H1 (cell line): ENCODE measurements around the gene SLC39A9. TPM values are rescaled to one million over a fixed set of nuclear protein-coding genes. Genes with fewer than 3 reads are reported as not detected.

ENCODE experiments used
- CTCF ChIA-PET: fragments of 300-600 bp; sonication (Branson Sonifier 250); formaldehyde crosslinking; loops from one replicate; lab custom pipeline; 2021; ENCODE audit not compliant: partially characterized antibody; lab: Charles Lee
- POLR2A ChIA-PET: fragments of 300-600 bp; sonication (Branson Sonifier 250); formaldehyde crosslinking; loops from one replicate; lab custom pipeline; 2021; ENCODE audit warnings: inconsistent platforms; ENCODE audit not compliant: partially characterized antibody; lab: Charles Lee
- DNase-seq, 2 experiments: peaks; one replicate each; pipeline versions ENCODE4 v3.0.0 to v3.0.0-alpha.2; 2010 to 2022; ENCODE audit warnings: low spot score in 2 of 2, low read depth in 1 of 2, mixed read lengths in 1 of 2
- FAIRE-seq: peaks from 2 replicates; lab custom pipeline; 2011; peaks lifted over from hg19 to GRCh38; lab: Jason Lieb, UNC
- H2AFZ ChIP-seq: 2 replicates; pipeline ENCODE4 v1.8.1; 2012; ENCODE audit warnings: low read length, inconsistent platforms
- H2AK5ac ChIP-seq: 2 replicates; pipeline ENCODE4 v1.6.1; 2013; ENCODE audit warnings: low read depth, low read length
- H2BK120ac ChIP-seq: replicated peaks from 2 replicates; pipeline ENCODE3; 2013; ENCODE audit warnings: low read depth, low read length, inconsistent platforms
- H2BK12ac ChIP-seq: 2 replicates; pipeline ENCODE4 v1.6.1; 2013; ENCODE audit warnings: low read depth, low read length
- H2BK15ac ChIP-seq: 2 replicates; pipeline ENCODE4 v1.6.1; 2013; ENCODE audit warnings: low read length
- H2BK20ac ChIP-seq: 2 replicates; pipeline ENCODE4 v1.6.1; 2013; ENCODE audit warnings: low read length
- H2BK5ac ChIP-seq: 2 replicates; pipeline ENCODE4 v1.6.1; 2013; ENCODE audit warnings: low read depth, low read length
- H3K14ac ChIP-seq: 2 replicates; pipeline ENCODE4 v1.6.1; 2013; ENCODE audit warnings: inconsistent platforms; ENCODE audit not compliant: insufficient read length
- H3K18ac ChIP-seq: 2 replicates; pipeline ENCODE4 v1.6.1; 2013; ENCODE audit warnings: low read length; ENCODE audit errors: extremely low read depth
- H3K23ac ChIP-seq: 2 replicates; pipeline ENCODE4 v1.6.1; 2013; ENCODE audit warnings: inconsistent platforms; ENCODE audit not compliant: insufficient read length
- H3K23me2 ChIP-seq: 2 replicates; pipeline ENCODE4 v1.6.1; 2013; ENCODE audit warnings: low read depth, low read length
- H3K27ac ChIP-seq: 2 replicates; pipeline ENCODE4 v1.6.1; 2011; ENCODE audit warnings: low read depth, low read length, inconsistent platforms
- H3K27me3 ChIP-seq, 4 experiments: replicated peaks in 1 of 4; 1 replicate in 1 of 4; 2 replicates in 3 of 4; pipeline versions ENCODE4 v1.6.1 to v1.8.1; 2011 to 2013; ENCODE audit warnings: low read length in 3 of 4, mild to moderate bottlenecking in 3 of 4, inconsistent platforms in 2 of 4, mixed read lengths in 2 of 4, moderate library complexity in 1 of 4; ENCODE audit not compliant: control insufficient read depth in 3 of 4, insufficient read depth in 3 of 4; ENCODE audit errors: extremely low read depth in 1 of 4
- H3K36me3 ChIP-seq, 4 experiments: 2 replicates each; pipeline versions ENCODE4 v1.6.1 to v1.8.1; 2011 to 2013; ENCODE audit warnings: mild to moderate bottlenecking in 4 of 4, low read length in 3 of 4, moderate library complexity in 2 of 4, control low read depth in 1 of 4, inconsistent platforms in 1 of 4; ENCODE audit not compliant: insufficient read depth in 4 of 4, control insufficient read depth in 2 of 4
- H3K4ac ChIP-seq: replicated peaks from 2 replicates; pipeline ENCODE3; 2013; ENCODE audit warnings: low read length, low read depth, mixed read lengths, inconsistent platforms; ENCODE audit not compliant: insufficient read length
- H3K4me1 ChIP-seq, 4 experiments: replicated peaks in 1 of 4; 1 replicate in 1 of 4; 2 replicates in 3 of 4; pipeline versions ENCODE4 v1.6.1 to v1.8.1; 2011 to 2013; ENCODE audit warnings: low read length in 3 of 4, inconsistent platforms in 2 of 4, mixed read lengths in 1 of 4; ENCODE audit not compliant: insufficient read depth in 4 of 4, control insufficient read depth in 3 of 4
- H3K4me2 ChIP-seq, 2 experiments: 2 replicates each; pipeline versions ENCODE4 v1.6.1 to v1.8.1; 2011 to 2013; ENCODE audit warnings: low read depth in 2 of 2, low read length in 2 of 2, control low read depth in 1 of 2, inconsistent platforms in 1 of 2, mild to moderate bottlenecking in 1 of 2; ENCODE audit not compliant: insufficient read depth in 1 of 2
- H3K4me3 ChIP-seq, 4 experiments: fragments of 200-600, 300-600 bp in 1 of 4; sonication (generic), shearing (Covaris generic), sonication (Bioruptor Twin) in 1 of 4; 2 replicates each; pipeline versions ENCODE4 v1.5.1 to v1.8.1; 2011 to 2016; ENCODE audit warnings: low read length in 4 of 4, low read depth in 3 of 4, control low read depth in 2 of 4, inconsistent platforms in 2 of 4, mild to moderate bottlenecking in 2 of 4, mixed read lengths in 1 of 4, moderate library complexity in 1 of 4; ENCODE audit not compliant: insufficient read depth in 2 of 4; ENCODE audit errors: extremely low read depth in 1 of 4
- H3K56ac ChIP-seq: replicated peaks from 2 replicates; pipeline ENCODE3; 2013; ENCODE audit warnings: low read depth, mild to moderate bottlenecking, mixed read lengths, low read length, inconsistent platforms; ENCODE audit not compliant: insufficient read length
- H3K79me1 ChIP-seq: 2 replicates; pipeline ENCODE4 v1.6.1; 2013; ENCODE audit warnings: low read depth, low read length, control low read depth
- H3K79me2 ChIP-seq, 2 experiments: 2 replicates each; pipeline versions ENCODE4 v1.6.1 to v1.8.1; 2012 to 2013; ENCODE audit warnings: low read length in 2 of 2, mild to moderate bottlenecking in 2 of 2, inconsistent platforms in 1 of 2; ENCODE audit not compliant: insufficient read depth in 2 of 2, control insufficient read depth in 1 of 2
- H3K9ac ChIP-seq, 4 experiments: replicated peaks in 1 of 4; 1 replicate in 1 of 4; 2 replicates in 3 of 4; pipeline versions ENCODE4 v1.6.1 to v1.8.1; 2011 to 2013; ENCODE audit warnings: low read depth in 3 of 4, low read length in 3 of 4, control low read depth in 2 of 4, mild to moderate bottlenecking in 2 of 4, moderate library complexity in 2 of 4, inconsistent platforms in 1 of 4; ENCODE audit errors: extremely low read depth in 1 of 4
- H3K9me3 ChIP-seq, 2 experiments: 2 replicates each; pipeline versions ENCODE4 v1.6.1 to v1.8.1; 2012 to 2013; ENCODE audit warnings: mild to moderate bottlenecking in 2 of 2, moderate library complexity in 2 of 2, control low read depth in 1 of 2, inconsistent platforms in 1 of 2, low read depth in 1 of 2, low read length in 1 of 2, mixed read lengths in 1 of 2; ENCODE audit not compliant: insufficient read depth in 2 of 2
- H4K20me1 ChIP-seq, 2 experiments: replicated peaks in 1 of 2; 2 replicates each; pipeline versions ENCODE3 to v1.8.1; 2011 to 2013; ENCODE audit warnings: inconsistent platforms in 2 of 2, low read length in 2 of 2, mild to moderate bottlenecking in 1 of 2; ENCODE audit not compliant: insufficient read depth in 2 of 2, control insufficient read depth in 1 of 2
- H4K5ac ChIP-seq: 2 replicates; pipeline ENCODE4 v1.6.1; 2013; ENCODE audit warnings: low read length, low read depth, mixed read lengths, inconsistent platforms; ENCODE audit not compliant: insufficient read length
- H4K8ac ChIP-seq: 2 replicates; pipeline ENCODE4 v1.8.0; 2013; ENCODE audit warnings: mild to moderate bottlenecking, moderate library complexity, low read length, inconsistent platforms; ENCODE audit not compliant: insufficient read depth; ENCODE audit errors: extremely low read depth
- H4K91ac ChIP-seq: replicated peaks from 2 replicates; pipeline ENCODE3; 2013; ENCODE audit warnings: low read length, mixed read lengths, inconsistent platforms; ENCODE audit not compliant: insufficient read length
- CHD1 ChIP-seq: IDR thresholded peaks from 2 replicates; pipeline ENCODE4 v1.6.1; 2012; ENCODE audit warnings: low read depth, low read length, improper control_type of control experiment
- CTBP2 ChIP-seq: IDR thresholded peaks from 2 replicates; pipeline ENCODE4 v1.7.0; 2011; ENCODE audit warnings: borderline replicate concordance, mild to moderate bottlenecking, moderate library complexity, mixed read lengths, low read length; ENCODE audit not compliant: insufficient read depth, insufficient read length
- EGR1 ChIP-seq: IDR thresholded peaks from 2 replicates; pipeline ENCODE4 v1.6.1; 2011; ENCODE audit warnings: low read depth, low read length, borderline replicate concordance
- GTF2F1 ChIP-seq: IDR thresholded peaks from 2 replicates; pipeline ENCODE4 v1.6.1; 2012; ENCODE audit warnings: low read depth, low read length, improper control_type of control experiment, borderline replicate concordance
- KDM4A ChIP-seq: IDR thresholded peaks from one replicate; pipeline ENCODE4 v1.7.1; 2012; ENCODE audit warnings: low read depth, mild to moderate bottlenecking, moderate library complexity, low read length, inconsistent platforms; ENCODE audit not compliant: severe bottlenecking
- MAFK ChIP-seq: IDR thresholded peaks from 2 replicates; pipeline ENCODE4 v1.6.1; 2012; ENCODE audit warnings: low read depth, mild to moderate bottlenecking, improper control_type of control experiment, low read length
- NRF1 ChIP-seq: IDR thresholded peaks from 2 replicates; pipeline ENCODE4 v1.6.1; 2011; ENCODE audit warnings: mild to moderate bottlenecking, low read depth, low read length, improper control_type of control experiment
- RBBP5 ChIP-seq: IDR thresholded peaks from 2 replicates; pipeline ENCODE4 v1.7.1; 2012; ENCODE audit warnings: low read depth, mild to moderate bottlenecking, inconsistent platforms, low read length, moderate library complexity, borderline replicate concordance
- SIRT6 ChIP-seq: IDR thresholded peaks from one replicate; pipeline ENCODE4 v1.7.1; 2012; ENCODE audit warnings: low read length, inconsistent platforms
- TAF7 ChIP-seq: optimal IDR thresholded peaks from 2 replicates; pipeline ENCODE3; 2011; ENCODE audit warnings: low read depth, mild to moderate bottlenecking, inconsistent platforms, low read length, moderate library complexity, borderline replicate concordance
- YY1 ChIP-seq: IDR thresholded peaks from 2 replicates; pipeline ENCODE4 v1.6.1; 2011; ENCODE audit warnings: low read depth, mild to moderate bottlenecking, low read length
- whole genome bisulfite sequencing, 2 experiments: shearing (Covaris generic) in 1 of 2; methylation state at CpG; one replicate each; pipeline versions ENCODE4 v1.1.6 to v1.1.7; 2013 to 2015; ENCODE audit warnings: low lambda C conversion rate in 2 of 2, mixed read lengths in 2 of 2, inconsistent platforms in 1 of 2, low coverage in 1 of 2, missing lambda C conversion rate in 1 of 2; ENCODE audit not compliant: insufficient replicate concordance in 2 of 2, insufficient coverage in 1 of 2, insufficient read length in 1 of 2; ENCODE audit errors: extremely low coverage in 1 of 2, missing lambda C conversion rate in 1 of 2; 5-methylcytosine and 5-hydroxymethylcytosine counted together
- polyA plus RNA-seq, 7 experiments: library from polyadenylated mRNA; depleted of rRNA in 3 of 7; stranded (reverse) in 5 of 7; unstranded in 2 of 7; fragments of >200 nt in 5 of 7; fragments of 200-250 nt in 2 of 7; gene quantifications; 1 replicate in 5 of 7; 2 replicates in 1 of 7; 4 replicates in 1 of 7; pipeline versions ENCODE4 v1.2.1 to v1.2.3, GENCODE V29; 2011 to 2013; ENCODE audit warnings: missing spikeins in 2 of 7, mixed read lengths in 2 of 7
- total RNA-seq: library from RNA; stranded (reverse); fragmentation: NEBNext Ultra II Directional; extraction: Animal tissue kit (Norgen Biotek cat#: 25700); gene quantifications from 2 replicates; pipeline ENCODE4 v1.2.1, GENCODE V29; 2021

SLC39A9 gene
- total and polyA plus RNA-seq, 2 of the 8 experiments (the other 6 are each of a cell fraction or from before 2014, with no cell fraction given): 31.0 to 44.2 TPM

- Histone ChIP-seq H3K27me3 (peaks cover 30 to 52% (median 45%) of the 10 kb centered on the region in 4 experiments), H4K8ac (no peak within 1 kb of the TSS; the same call in 1 of the 2 replicates), H2BK15ac (no peak within 1 kb of the TSS), H4K91ac (no peak within 1 kb of the TSS), H3K56ac (no peak within 1 kb of the TSS), H3K79me2 (no peaks in the 10 kb centered on the region), H4K5ac (no peak within 1 kb of the TSS), H2AK5ac (no peak within 1 kb of the TSS), H3K4me1 (peaks cover 0 to 5% (median 3%) of the 10 kb centered on the region in 4 experiments; a peak in 1 of 7 replicates), H3K23ac (no peak within 1 kb of the TSS), H3K4me2 (peak within 1 kb of the TSS; percentile 94 to 96), H3K4ac (no peak within 1 kb of the TSS), H3K4me3 (peak within 1 kb of the TSS; percentile 59 to 71 (median 66)), H3K36me3 (no peaks in the 10 kb centered on the region), H4K20me1 (peaks cover 0 to 1% of the 10 kb centered on the region in 2 experiments), H3K14ac (no peak within 1 kb of the TSS), H2AFZ (peak within 1 kb of the TSS; percentile 78; the same call in 1 of the 2 replicates), H3K79me1 (no peaks in the 10 kb centered on the region), H3K9ac (no peak within 1 kb of the TSS; a peak in 1 of 7 replicates), H3K9me3 (no peaks in the 10 kb centered on the region), H2BK20ac (no peak within 1 kb of the TSS), H3K27ac (no peak within 1 kb of the TSS), H3K18ac (peak within 1 kb of the TSS; percentile 83), H3K23me2 (peaks cover 19% of the 10 kb centered on the region), H2BK12ac (peak within 1 kb of the TSS; percentile 50; the same call in 1 of the 2 replicates), H2BK120ac (no peak within 1 kb of the TSS), H2BK5ac (no peak within 1 kb of the TSS; the same call in 1 of the 2 replicates)
- peak; percentile 41 to 87 for DNase-seq
- FAIRE-seq: no peak
- ChIA-PET POLR2A (interaction anchor here (1.0 to 1.1 kb wide), 3 partner anchors 9 to 88 kb away, joined by 3 to 5 read pairs (median 3); partner anchors contain the start of gene ERH), CTCF (interaction anchor here (1.0 to 2.0 kb wide), 6 partner anchors 22 to 355 kb away, joined by 3 to 5 read pairs (median 4); partner anchors contain the start of gene CCDC177)
- 6% methylated on average over 23 of the region's 86 CpGs; no CpG with 5 or more reads in 1 of the 2 experiments for WGBS, 2 experiments
- TF ChIP-seq CTBP2 (peak; percentile 34), RBBP5 (peak; percentile 59; the same call in 1 of the 2 replicates), GTF2F1 (no peak), SIRT6 (no peak), TAF7 (no peak), KDM4A (peak; percentile 88), EGR1 (no peak), NRF1 (no peak), YY1 (no peak), MAFK (no peak), CHD1 (no peak)
Observed at GRCh38 chr14:69484444-69485314, 86.2 kb downstream of the SLC39A9 start, which contains the start of gene PLEKHD1. PLEKHD1 (plus strand) TSS chr14:69484728; CDS start chr14:69484966, 238 bp downstream.
